Right lobe of liver (tissue), 6 donors: ENCODE results near the gene BRD1. TPM values are rescaled to one million over a fixed set of nuclear protein-coding genes. Genes with fewer than 3 reads are reported as not detected.
"Not testable (repeated sequence)": the region's sequence is repeated elsewhere in the genome, so short reads cannot be mapped to it uniquely, and the experiment has no call there.

Experiments used
- ATAC-seq, 4 donors: fragments of 200-7000 bp; cut with Tn5 transposase; one replicate each; pipeline ENCODE4 v1.9.1; 2020; ENCODE audit warnings: mild to moderate bottlenecking in 4 of 4, moderate library complexity in 4 of 4
- DNase-seq, 3 donors: peaks; one replicate each; pipeline ENCODE4 v3.0.0-alpha.2; 2020
- H3K27ac ChIP-seq, 3 donors: fragments of 200-600 bp; one replicate each; pipeline ENCODE4 v1.8.0; 2022
- H3K27me3 ChIP-seq, 2 donors: fragments of 200-600 bp; one replicate each; pipeline ENCODE4 v1.8.0; 2022
- H3K36me3 ChIP-seq, 4 donors: fragments of 200-600 bp; sonication (generic) in 1 of 4; one replicate each; pipeline versions ENCODE4 v1.5.1 to v1.8.0; 2017 to 2022; ENCODE audit warnings: control low read depth in 1 of 4
- H3K4me1 ChIP-seq, 4 donors: fragments of 200-600 bp; sonication (generic) in 1 of 4; one replicate each; pipeline versions ENCODE4 v1.5.1 to v1.8.0; 2017 to 2022; ENCODE audit warnings: control low read depth in 1 of 4
- H3K4me3 ChIP-seq, 3 donors: fragments of 200-600 bp; one replicate each; pipeline ENCODE4 v1.8.0; 2022
- H3K9me3 ChIP-seq, 4 donors: fragments of 200-600 bp; sonication (generic) in 1 of 4; one replicate each; pipeline versions ENCODE4 v1.5.1 to v1.8.0; 2017 to 2022; ENCODE audit warnings: control low read depth in 1 of 4
- CTCF ChIP-seq, 4 donors: fragments of 200-600 bp in 3 of 4; fragments of 450-650 bp in 1 of 4; IDR thresholded peaks; one replicate each; pipeline versions ENCODE4 v1.5.1 to v1.8.0; 2016 to 2022; ENCODE audit warnings: antibody characterized with exemption in 4 of 4, mild to moderate bottlenecking in 2 of 4
- POLR2A ChIP-seq: fragments of 450-650 bp; IDR thresholded peaks from one replicate; pipeline ENCODE4 v1.6.1; 2017; ENCODE audit warnings: antibody characterized with exemption, mild to moderate bottlenecking
- WGBS: methylation state at CpG from one replicate; pipeline ENCODE4 v1.1.6; 2018; ENCODE audit warnings: low coverage, low lambda C conversion rate; ENCODE audit not compliant: insufficient coverage; ENCODE audit errors: missing lambda C conversion rate; 5-methylcytosine and 5-hydroxymethylcytosine counted together
- intact Hi-C, 2 donors: fragments of 100-400 bp; cut with DNase I; formaldehyde crosslinking; loops; one replicate each; pipeline versions ENCODE4 v1.11.2 to v1.14.1; 2022
- total RNA-seq, 6 experiments: library from RNA; depleted of rRNA in 2 of 6; stranded (reverse); fragments of >200 nt in 2 of 6; fragmentation: NEBNext Ultra II Directional in 3 of 6; extraction: Animal tissue kit (Norgen Biotek cat#: 25700) in 3 of 6; gene quantifications; one replicate each; pipeline versions ENCODE4 v1.1.0 to v1.2.4, GENCODE V29; 2016 to 2023
- donor health status: DM: no; HTN: yes; CAD: no.
- donor health status: DM: no; HTN: no; CAD: no.
- donor health status: DM: no; HTN: no; CAD: no.
- donor health status: DM: no; HTN: yes; CAD: no.
- donor health status: DM: no; HTN: yes; CAD: no.

The BRD1 gene
- total RNA-seq, 6 experiments from 2014 or later = 9.3 to 17.8 (median 11.6) TPM

DNA sequence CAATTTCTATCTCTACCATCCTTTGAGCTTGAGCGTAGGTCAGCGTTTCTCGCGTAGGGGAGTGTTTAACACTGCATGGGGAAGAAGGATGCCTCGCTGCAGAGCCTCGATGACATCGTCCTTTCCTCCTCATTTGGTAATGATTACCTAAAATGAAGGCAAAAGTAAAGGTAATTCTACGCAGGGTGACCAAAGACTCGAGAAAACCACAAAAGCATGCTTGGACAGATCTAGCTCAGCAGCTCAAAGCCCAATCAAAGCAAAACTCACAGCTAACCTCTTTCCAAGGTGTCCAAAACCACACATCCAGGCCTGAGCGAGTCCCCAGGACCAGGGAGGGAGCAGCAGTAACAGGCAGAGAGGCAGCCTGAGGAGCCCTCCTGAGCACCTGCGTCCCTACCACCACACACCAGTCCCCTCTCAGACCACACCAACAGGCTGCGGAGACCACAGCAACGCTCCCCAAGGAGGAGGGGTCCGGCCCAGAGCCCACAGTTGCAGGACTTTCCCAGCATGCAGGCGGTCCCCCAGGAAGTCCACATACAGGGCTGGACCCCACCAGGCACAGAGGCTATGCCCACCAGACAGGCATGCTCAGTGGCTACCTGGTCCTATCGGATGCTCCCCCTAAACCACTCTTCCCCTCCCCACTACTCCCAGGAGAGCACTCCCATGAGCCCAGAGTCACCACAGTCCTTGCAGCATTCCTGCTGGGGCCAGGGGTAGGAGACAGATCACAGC lies 3.3 kb downstream of the BRD1 start:
- no peak for TF ChIP-seq CTCF (IDR thresholded peaks at IDR 0.05)
- no peak for TF ChIP-seq POLR2A
- H3K27me3 ChIP-seq = no peaks in the 10 kb centered on the region
- peaks cover 6 to 44% (median 21%) of the 10 kb centered on the region in 4 donors for H3K36me3 ChIP-seq
- ATAC-seq = no peak
- no peaks in the 10 kb centered on the region for H3K9me3 ChIP-seq
- H3K4me3 ChIP-seq = no peak overlapping the region
- DNase-seq = no peak
- H3K4me1 ChIP-seq = peaks cover 0 to 31% (median 13%) of the 10 kb centered on the region in 4 donors
- WGBS = 86% methylated on average over 13 of the region's 16 CpGs
- intact Hi-C loops = no loop called here
- H3K27ac ChIP-seq = no peak overlapping the region

GRCh38 chr22:49823289-49824045 lies 4.2 kb downstream of the BRD1 start:
- TF ChIP-seq CTCF (IDR thresholded peaks at IDR 0.05) (no peak), POLR2A (no peak)
- Histone ChIP-seq H3K4me1 (peaks cover 0 to 31% (median 13%) of the 10 kb centered on the region in 4 donors), H3K36me3 (peaks cover 6 to 52% (median 26%) of the 10 kb centered on the region in 4 donors), H3K27ac (no peak overlapping the region), H3K27me3 (no peaks in the 10 kb centered on the region), H3K9me3 (no peaks in the 10 kb centered on the region), H3K4me3 (no peak overlapping the region)
- ATAC-seq (no peak), DNase-seq (no peak)
- intact Hi-C loops = no loop called here
- 89% methylated on average over 8 of the region's 53 CpGs for WGBS

- DNase-seq, H3K27me3 ChIP-seq, H3K27ac ChIP-seq, H3K9me3 ChIP-seq, intact Hi-C loops, H3K4me3 ChIP-seq, ATAC-seq: not testable (repeated sequence)
- no CpG with 5 or more reads among the region's 11 CpGs for WGBS
- Histone ChIP-seq H3K4me1 (peaks cover 0 to 31% (median 13%) of the 10 kb centered on the region in 4 donors), H3K36me3 (peaks cover 6 to 68% (median 28%) of the 10 kb centered on the region in 4 donors)
Measured at GRCh38 chr22:49821741-49822140, 5.9 kb downstream of the BRD1 start.

GRCh38 chr22:49820984-49821383 lies 6.7 kb downstream of the BRD1 start:
- no peak overlapping the region for H3K27ac ChIP-seq
- H3K27me3 ChIP-seq = no peaks in the 10 kb centered on the region
- TF ChIP-seq POLR2A = no peak
- peak in 2 of 4 donors; percentile 14 to 16 for TF ChIP-seq CTCF (IDR thresholded peaks at IDR 0.05)
- H3K4me1 ChIP-seq = peaks cover 0 to 28% (median 12%) of the 10 kb centered on the region in 4 donors
- intact Hi-C loops = no loop called here
- DNase-seq = no peak
- H3K4me3 ChIP-seq = no peak overlapping the region
- no peaks in the 10 kb centered on the region for H3K9me3 ChIP-seq
- WGBS = 19% methylated on average over 4 of the region's 7 CpGs
- peaks cover 6 to 68% (median 28%) of the 10 kb centered on the region in 4 donors for H3K36me3 ChIP-seq
- peak; percentile 46 to 82 (median 59) for ATAC-seq

- H3K4me1 ChIP-seq = peaks cover 0 to 15% (median 6%) of the 10 kb centered on the region in 4 donors
- TF ChIP-seq POLR2A = no peak
- TF ChIP-seq CTCF (IDR thresholded peaks at IDR 0.05) = no peak
- no peaks in the 10 kb centered on the region for H3K27me3 ChIP-seq
- ATAC-seq (no peak), DNase-seq (no peak)
- no peak overlapping the region for H3K4me3 ChIP-seq
- WGBS = 77% methylated on average over 3 of the region's 3 CpGs
- intact Hi-C loops = no loop called here
- no peak overlapping the region for H3K27ac ChIP-seq
- peaks cover 0 to 52% (median 17%) of the 10 kb centered on the region in 4 donors for H3K36me3 ChIP-seq
- no peaks in the 10 kb centered on the region for H3K9me3 ChIP-seq
Measured at GRCh38 chr22:49817359-49817758, 10.3 kb downstream of the BRD1 start.
